VCaP (cell line): Measurements from ENCODE around the gene C19orf44.
A peak's percentile ranks its signal among the peaks of the same experiment; 100 is the strongest.

ENCODE experiments used
- H3K27ac ChIP-seq: fragments of 450-650 bp; 2 replicates; pipeline ENCODE4 v1.5.1; 2017
- CTCF ChIP-seq: fragments of 450-650 bp; conservative IDR thresholded peaks from 2 replicates; pipeline ENCODE4 v1.5.1; 2017; ENCODE audit warnings: mild to moderate bottlenecking, moderate library complexity

C19orf44 gene

GRCh38 chr19:16462757-16463250, 33.4 kb upstream of the C19orf44 start:
- TF ChIP-seq CTCF = no peak
- peak overlapping the region; percentile 67 for H3K27ac ChIP-seq

- H3K27ac ChIP-seq = peak overlapping the region; percentile 67
- no peak for TF ChIP-seq CTCF
Measured at GRCh38 chr19:16463341-16463990, 32.7 kb upstream of the C19orf44 start.

DNA sequence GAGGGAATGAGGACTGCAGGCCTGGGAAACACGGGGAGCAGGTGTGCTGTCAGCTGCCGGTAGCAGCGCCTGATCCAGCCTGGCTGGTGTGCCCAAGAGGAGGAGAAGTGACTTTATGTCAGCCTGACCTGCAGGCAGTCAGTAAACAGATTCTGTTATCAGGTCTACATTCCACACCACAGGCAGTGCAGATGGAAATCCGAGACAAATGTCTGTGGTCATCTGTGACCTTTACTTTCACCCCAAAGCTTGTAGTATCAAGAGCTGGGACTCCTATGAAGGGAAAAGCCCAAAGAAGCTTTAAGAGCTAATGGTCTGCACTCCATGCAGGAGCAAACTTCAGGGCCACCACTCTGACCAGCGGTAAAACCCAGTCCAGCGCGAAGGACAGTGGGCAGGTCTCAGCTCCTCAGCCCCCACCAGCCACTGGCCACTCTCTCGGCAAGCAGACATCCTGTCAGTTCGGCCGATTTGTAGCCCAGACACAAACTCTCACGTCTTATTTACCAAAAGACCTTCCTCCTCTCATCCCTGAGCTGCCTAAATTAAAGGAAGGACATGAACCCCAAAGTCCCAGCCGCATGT, 32.1 kb upstream of the C19orf44 start:
- TF ChIP-seq CTCF = no peak
- H3K27ac ChIP-seq = peak overlapping the region; percentile 67

DNA sequence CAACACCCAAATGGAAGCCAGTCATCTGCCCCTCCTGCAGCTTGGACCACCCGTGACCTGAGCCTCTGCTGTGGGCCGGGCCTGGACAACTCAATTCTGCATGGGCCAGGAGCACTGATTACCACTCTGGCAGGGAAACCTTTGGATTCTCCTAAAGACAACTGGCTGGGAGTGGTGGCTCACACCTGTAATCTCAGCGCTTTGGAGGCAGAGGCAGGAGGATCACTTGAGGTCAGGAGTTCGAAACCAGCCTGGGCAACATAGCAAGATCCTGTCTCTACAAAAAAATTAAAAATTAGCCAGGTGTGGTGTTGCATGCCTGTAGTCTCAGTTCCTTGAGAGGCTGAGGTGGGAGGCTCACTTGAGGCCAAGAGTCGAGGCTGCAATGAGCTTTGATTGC, 31.0 kb upstream of the C19orf44 start:
- TF ChIP-seq CTCF = no peak
- peak overlapping the region; percentile 67 for H3K27ac ChIP-seq

DNA sequence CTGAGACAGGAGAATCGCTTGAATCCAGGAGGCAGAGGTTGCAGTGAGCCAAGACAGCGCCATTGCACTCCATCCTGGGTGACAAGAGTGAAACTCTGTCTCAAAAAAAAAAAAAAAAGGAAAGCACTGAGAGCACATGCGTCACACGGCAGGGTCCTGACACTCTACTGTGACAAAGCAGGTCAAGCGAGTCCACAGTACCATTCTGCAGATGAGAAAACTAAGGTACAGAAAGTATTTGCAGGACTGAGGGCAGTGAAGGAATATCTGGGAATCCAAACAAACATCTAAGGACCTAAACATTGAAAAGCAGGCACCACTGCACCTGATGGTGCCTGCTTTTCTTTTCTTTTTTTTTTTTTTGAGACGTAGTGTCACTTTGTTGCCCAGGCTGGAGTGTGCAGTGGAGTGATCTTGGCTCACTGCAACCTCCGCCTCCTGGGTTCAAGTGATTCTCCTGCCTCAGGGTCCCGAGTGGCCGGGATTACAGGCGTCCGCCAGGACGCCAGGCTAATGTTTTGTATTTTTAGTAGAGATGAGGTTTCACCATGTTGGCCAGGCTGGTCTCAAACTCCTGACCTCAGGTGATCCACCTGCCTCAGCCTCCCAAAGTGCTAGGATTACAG, 29.3 kb upstream of the C19orf44 start:
- H3K27ac ChIP-seq = peak overlapping the region; percentile 91; the same call in 1 of the 2 replicates

GRCh38 chr19:16467581-16467980, 28.6 kb upstream of the C19orf44 start:
- peak overlapping the region; percentile 91; the same call in 1 of the 2 replicates for H3K27ac ChIP-seq

DNA sequence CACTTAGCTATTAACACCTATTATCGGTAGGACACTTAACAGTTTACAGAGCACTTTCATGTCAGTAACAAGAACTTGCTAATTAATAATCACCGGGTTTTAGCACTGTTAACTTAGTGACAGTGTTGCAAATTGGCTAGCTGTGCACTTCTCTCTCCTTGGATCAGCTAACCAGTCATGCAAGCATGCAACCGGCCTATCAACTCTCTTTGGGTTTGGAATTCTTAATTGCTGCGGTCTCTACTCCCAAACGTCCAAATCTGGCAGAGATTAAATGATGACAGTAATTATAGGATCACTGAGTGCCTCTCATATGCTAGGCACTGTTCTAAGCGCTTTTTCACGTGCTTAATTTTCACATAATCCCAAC, 25.7 kb upstream of the C19orf44 start:
- peak overlapping the region; percentile 91 for H3K27ac ChIP-seq
- TF ChIP-seq CTCF = no peak

More at GRCh38 chr19:16467581-16467980, 28.6 kb upstream of the C19orf44 start:
- no peak for TF ChIP-seq CTCF
